ENCODE data around the gene HGS. TPM values are rescaled to one million over a fixed set of nuclear protein-coding genes. Genes with fewer than 3 reads are reported as not detected.

The HGS gene
- total and polyA plus RNA-seq, 2 of the 13 experiments (the other 11 are each of a cell fraction or from before 2014, with no cell fraction given): 73.3 to 78.1 TPM

DNA sequence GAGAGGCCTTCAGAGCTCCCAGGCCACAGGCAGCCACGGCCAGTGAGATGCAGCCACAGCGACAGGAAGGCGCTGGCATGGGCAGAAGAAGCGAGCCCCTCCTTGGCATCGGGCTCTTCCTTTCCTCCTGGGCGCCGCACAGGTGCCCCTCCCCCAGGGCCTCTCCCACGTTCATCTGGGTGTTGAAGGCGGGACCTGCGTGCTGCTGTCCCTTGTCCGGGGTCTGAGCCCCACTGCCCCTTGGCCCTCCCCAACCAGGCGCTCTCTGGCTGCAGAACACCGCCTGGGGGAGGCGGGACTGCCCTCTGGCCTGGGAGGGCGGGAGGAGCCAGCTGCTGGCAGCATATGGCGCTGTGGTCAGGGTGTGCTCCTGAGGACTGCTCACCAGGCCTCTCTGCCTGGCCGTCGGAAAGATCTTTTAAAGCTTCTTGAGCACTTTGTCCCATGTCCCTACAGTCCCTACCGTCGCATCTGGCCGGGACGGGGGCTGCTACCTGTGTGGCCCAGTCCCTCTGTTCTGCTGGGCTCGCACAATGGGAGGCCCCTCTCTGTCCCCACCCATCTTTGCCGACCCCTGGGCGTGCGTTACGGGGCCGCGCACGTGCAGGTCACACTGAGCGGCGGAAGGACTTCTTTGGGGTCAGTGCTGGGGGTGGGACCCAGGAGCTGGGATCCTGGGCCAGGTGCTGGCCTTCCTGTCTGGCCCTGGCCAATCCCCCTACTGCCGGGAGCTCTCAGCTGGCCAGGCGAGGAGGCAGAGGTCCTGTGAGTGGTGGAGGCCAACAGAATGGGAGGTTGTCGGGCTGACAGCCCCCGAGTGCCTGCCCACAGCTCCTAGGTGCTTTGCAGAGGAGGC lies 30.0 kb downstream of the HGS start (continued):
- TF ChIP-seq, protein P1, sequence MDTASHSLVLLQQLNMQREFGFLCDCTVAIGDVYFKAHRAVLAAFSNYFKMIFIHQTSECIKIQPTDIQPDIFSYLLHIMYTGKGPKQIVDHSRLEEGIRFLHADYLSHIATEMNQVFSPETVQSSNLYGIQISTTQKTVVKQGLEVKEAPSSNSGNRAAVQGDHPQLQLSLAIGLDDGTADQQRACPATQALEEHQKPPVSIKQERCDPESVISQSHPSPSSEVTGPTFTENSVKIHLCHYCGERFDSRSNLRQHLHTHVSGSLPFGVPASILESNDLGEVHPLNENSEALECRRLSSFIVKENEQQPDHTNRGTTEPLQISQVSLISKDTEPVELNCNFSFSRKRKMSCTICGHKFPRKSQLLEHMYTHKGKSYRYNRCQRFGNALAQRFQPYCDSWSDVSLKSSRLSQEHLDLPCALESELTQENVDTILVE (CRISPR knock-in tag; IDR thresholded peaks at IDR 0.05): peak; percentile 30; the same call in 1 of the 2 replicates
- TF ChIP-seq ZFY (CRISPR knock-in tag; IDR thresholded peaks at IDR 0.05) (peak; percentile 90), ZMYM2 (CRISPR knock-in tag; IDR thresholded peaks at IDR 0.05) (no peak), ZNF552 (CRISPR knock-in tag; IDR thresholded peaks at IDR 0.05; ENCODE audit: borderline replicate concordance) (no peak; the same call in 1 of the 2 replicates), JDP2 (CRISPR knock-in tag; IDR thresholded peaks at IDR 0.05; ENCODE audit: borderline replicate concordance) (peak; percentile 67; the same call in 1 of the 2 replicates), IRF2 (CRISPR knock-in tag; IDR thresholded peaks at IDR 0.05) (peak; percentile 16; the same call in 1 of the 2 replicates), NFYC (CRISPR knock-in tag; IDR thresholded peaks at IDR 0.05) (no peak; the same call in 1 of the 2 replicates), ZNF558 (CRISPR knock-in tag; IDR thresholded peaks at IDR 0.05; ENCODE audit: borderline replicate concordance) (peak; percentile 60; the same call in 1 of the 2 replicates), ARHGAP35 (CRISPR knock-in tag; IDR thresholded peaks at IDR 0.05; ENCODE audit: borderline replicate concordance) (no peak; the same call in 1 of the 2 replicates), YEATS4 (CRISPR knock-in tag; IDR thresholded peaks at IDR 0.05; ENCODE audit: borderline replicate concordance) (peak; percentile 84), ZBTB7B (CRISPR knock-in tag; IDR thresholded peaks at IDR 0.05) (peak; percentile 95), RBM22 (optimal IDR thresholded peaks at IDR 0.05; ENCODE audit: low read length) (no peak)
- TF ChIP-seq, protein P2, sequence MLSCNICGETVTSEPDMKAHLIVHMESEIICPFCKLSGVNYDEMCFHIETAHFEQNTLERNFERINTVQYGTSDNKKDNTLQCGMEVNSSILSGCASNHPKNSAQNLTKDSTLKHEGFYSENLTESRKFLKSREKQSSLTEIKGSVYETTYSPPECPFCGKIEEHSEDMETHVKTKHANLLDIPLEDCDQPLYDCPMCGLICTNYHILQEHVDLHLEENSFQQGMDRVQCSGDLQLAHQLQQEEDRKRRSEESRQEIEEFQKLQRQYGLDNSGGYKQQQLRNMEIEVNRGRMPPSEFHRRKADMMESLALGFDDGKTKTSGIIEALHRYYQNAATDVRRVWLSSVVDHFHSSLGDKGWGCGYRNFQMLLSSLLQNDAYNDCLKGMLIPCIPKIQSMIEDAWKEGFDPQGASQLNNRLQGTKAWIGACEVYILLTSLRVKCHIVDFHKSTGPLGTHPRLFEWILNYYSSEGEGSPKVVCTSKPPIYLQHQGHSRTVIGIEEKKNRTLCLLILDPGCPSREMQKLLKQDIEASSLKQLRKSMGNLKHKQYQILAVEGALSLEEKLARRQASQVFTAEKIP (CRISPR knock-in tag; IDR thresholded peaks at IDR 0.05; ENCODE audit: borderline replicate concordance): no peak
